SK-N-SH treated with all-trans-retinoic acid at 6 μM for 48 hours (cell line): ENCODE measurements around the gene SPHK2.

Experiments
- ARNTL ChIP-seq: fragments of 450-650 bp; formaldehyde crosslinking; IDR thresholded peaks from 2 replicates; pipeline ENCODE4 v1.5.0; 2020; ENCODE audit warnings: low read depth, mild to moderate bottlenecking, moderate library complexity, borderline replicate concordance
- CREB5 ChIP-seq: fragments of 250-450 bp; sonication (Bioruptor Pico); IDR thresholded peaks from 2 replicates; pipeline ENCODE4 v1.5.1; 2020; ENCODE audit warnings: low read depth, mild to moderate bottlenecking, moderate library complexity
- CSDC2 ChIP-seq: fragments of 250-450 bp; sonication (Bioruptor Pico); IDR thresholded peaks from 2 replicates; pipeline ENCODE4 v1.5.0; 2020; ENCODE audit warnings: mild to moderate bottlenecking, moderate library complexity
- CSRNP3 ChIP-seq: fragments of 250-450 bp; sonication (Bioruptor Pico); IDR thresholded peaks from 2 replicates; pipeline ENCODE4 v1.5.1; 2021; ENCODE audit warnings: mild to moderate bottlenecking, moderate library complexity
- OSR1 ChIP-seq: fragments of 250-450 bp; sonication (Bioruptor Pico); IDR thresholded peaks from 2 replicates; pipeline ENCODE4 v1.8.0; 2022; ENCODE audit warnings: moderate library complexity, mild to moderate bottlenecking, inconsistent platforms
- PATZ1 ChIP-seq: fragments of 250-450 bp; sonication (Bioruptor Pico); IDR thresholded peaks from 2 replicates; pipeline ENCODE4 v1.8.0; 2020; ENCODE audit warnings: mild to moderate bottlenecking, moderate library complexity, borderline replicate concordance
- POU6F1 ChIP-seq: fragments of 250-450 bp; sonication (Bioruptor Pico); IDR thresholded peaks from 2 replicates; pipeline ENCODE4 v1.8.0; 2021; ENCODE audit warnings: low read depth, mild to moderate bottlenecking, moderate library complexity, borderline replicate concordance
- SNAI2 ChIP-seq: fragments of 250-450 bp; sonication (Bioruptor Pico); IDR thresholded peaks from 2 replicates; pipeline ENCODE4 v1.5.0; 2020; ENCODE audit warnings: mild to moderate bottlenecking, moderate library complexity
- TCF4 ChIP-seq: fragments of 250-450 bp; sonication (Bioruptor Pico); IDR thresholded peaks from 2 replicates; pipeline ENCODE4 v1.8.0; 2021; ENCODE audit warnings: mild to moderate bottlenecking, moderate library complexity, borderline replicate concordance
- TSHZ2 ChIP-seq: fragments of 250-450 bp; sonication (Bioruptor Pico); IDR thresholded peaks from 2 replicates; pipeline ENCODE4 v1.5.0; 2020; ENCODE audit warnings: mild to moderate bottlenecking, moderate library complexity
- ZFP3 ChIP-seq: fragments of 250-450 bp; sonication (Bioruptor Pico); IDR thresholded peaks from 2 replicates; pipeline ENCODE4 v1.5.0; 2020; ENCODE audit warnings: mild to moderate bottlenecking, moderate library complexity
- ZFP30 ChIP-seq: fragments of 450-650 bp; formaldehyde crosslinking; IDR thresholded peaks from 2 replicates; pipeline ENCODE4 v1.5.0; 2022; ENCODE audit warnings: mild to moderate bottlenecking, moderate library complexity
- ZNF8 ChIP-seq: fragments of 450-650 bp; formaldehyde crosslinking; IDR thresholded peaks from 2 replicates; pipeline ENCODE4 v1.5.0; 2020; ENCODE audit warnings: mild to moderate bottlenecking, moderate library complexity

GRCh38 chr19:48569814-48570213 lies 49.5 kb upstream of the SPHK2 start:
- TF ChIP-seq ARNTL (CRISPR knock-in tag) (no peak), ZFP30 (no peak), PATZ1 (CRISPR knock-in tag) (no peak), TSHZ2 (CRISPR knock-in tag) (no peak), SNAI2 (CRISPR knock-in tag) (no peak), CSRNP3 (CRISPR knock-in tag) (no peak), OSR1 (CRISPR knock-in tag) (no peak), CSDC2 (CRISPR knock-in tag) (no peak), POU6F1 (CRISPR knock-in tag) (no peak), ZFP3 (no peak), ZNF8 (no peak), CREB5 (CRISPR knock-in tag) (no peak), TCF4 (no peak)
